ENCODE results near the gene ZNF490. TPM values are rescaled to one million over a fixed set of nuclear protein-coding genes. Genes with fewer than 3 reads are reported as not detected.
A peak's percentile ranks its signal among the peaks of the same experiment; 100 is the strongest.

Gene ZNF490
- total and polyA plus RNA-seq, 2 of the 4 experiments (the other 2 are of a cell fraction) = 1.7 to 9.0 TPM

DNA sequence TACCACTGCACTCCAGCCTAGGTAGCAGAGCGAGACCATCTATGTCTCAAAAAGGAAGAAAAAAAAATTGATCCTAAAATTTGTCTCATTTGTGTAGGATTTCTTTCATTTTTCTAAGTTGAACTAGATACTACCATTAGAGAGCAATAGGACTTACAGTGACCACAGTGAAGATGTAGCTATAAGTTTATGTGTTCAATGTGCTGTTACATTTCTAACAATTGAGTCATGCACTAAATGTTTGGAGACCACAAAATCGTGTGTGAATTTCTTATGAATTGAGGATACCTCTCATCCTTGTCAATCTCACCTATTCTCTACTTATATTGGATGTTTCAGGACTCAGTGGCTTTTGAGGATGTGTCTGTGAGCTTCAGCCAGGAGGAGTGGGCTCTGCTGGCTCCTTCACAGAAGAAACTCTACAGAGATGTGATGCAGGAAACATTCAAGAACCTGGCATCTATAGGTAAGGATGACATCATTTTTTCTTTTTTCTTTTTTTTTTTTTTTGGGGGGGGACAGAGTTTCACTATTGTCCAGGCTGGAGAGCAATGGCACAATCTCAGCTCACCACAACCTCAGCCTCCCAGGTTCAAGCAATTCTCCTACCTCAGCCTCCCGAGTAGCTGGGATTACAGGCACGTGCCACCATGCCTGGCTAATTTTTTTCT is 12.9 kb upstream of the ZNF490 start:
- Histone ChIP-seq H2AK5ac (ENCODE audit: low read depth, low read length) (no peak overlapping the region), H3K56ac (ENCODE audit: extremely low read depth, insufficient read depth, low read length) (no peak overlapping the region), H3K9ac (ENCODE audit: low read depth, low read length) (no peak overlapping the region), H3K27me3 (ENCODE audit: control insufficient read depth, insufficient read depth, low read length) (no peaks in the 10 kb centered on the region), H3K4me1 (ENCODE audit: control insufficient read depth, insufficient read depth, low read length) (no peaks in the 10 kb centered on the region; the same call in 1 of the 2 replicates), H3K4ac (ENCODE audit: low read depth, low read length) (no peak overlapping the region), H2BK5ac (ENCODE audit: low read depth, low read length, poor library complexity, severe bottlenecking) (no peak overlapping the region), H4K20me1 (ENCODE audit: insufficient read depth, low read length) (peaks cover 20% of the 10 kb centered on the region), H3K27ac (ENCODE audit: insufficient read depth, low read length) (no peak overlapping the region), H3K4me3 (ENCODE audit: insufficient read depth, low read depth, low read length) (no peak overlapping the region), H4K8ac (ENCODE audit: low read depth in 2 of 2, low read length in 2 of 2) (no peak overlapping the region), H3K18ac (ENCODE audit: low read depth, low read length) (no peak overlapping the region), H3K4me2 (ENCODE audit: low read depth, low read length) (no peak overlapping the region), H2BK120ac (ENCODE audit: low read depth, low read length) (no peak overlapping the region), H4K91ac (ENCODE audit: insufficient read depth, low read depth, low read length) (no peak overlapping the region), H3K23ac (ENCODE audit: low read depth, low read length) (no peak overlapping the region), H3K9me1 (ENCODE audit: insufficient read depth, low read length) (no peaks in the 10 kb centered on the region), H3K36me3 (ENCODE audit: control insufficient read depth, insufficient read depth, low read length) (peaks cover 49% of the 10 kb centered on the region), H3K14ac (replicated peaks; ENCODE audit: low read depth, low read length) (no peak overlapping the region), H3K79me1 (ENCODE audit: low read depth in 1 of 2, low read length in 2 of 2) (peaks cover 6 to 15% of the 10 kb centered on the region in 2 experiments), H2AK9ac (replicated peaks; ENCODE audit: low read depth, low read length, poor library complexity) (no peak overlapping the region), H3K9me3 (ENCODE audit: control insufficient read depth, insufficient read depth, low read length) (peaks cover 41% of the 10 kb centered on the region), H2AFZ (replicated peaks; ENCODE audit: low read length, poor library complexity) (no peak overlapping the region), H2BK15ac (ENCODE audit: low read depth, low read length) (no peak overlapping the region), H2BK20ac (ENCODE audit: low read depth, low read length) (no peak overlapping the region), H4K5ac (ENCODE audit: low read depth, low read length) (no peak overlapping the region)
- in situ Hi-C loops (cut with MboI; ENCODE audit: low sequenced_read_pairs) (no loop called here), dilution Hi-C loops (cut with HindIII; ENCODE audit: low sequenced_read_pairs, unreplicated experiment) (no loop called here), intact Hi-C loops (cut with micrococcal nuclease) (no loop called here)
- CTCF ChIA-PET = no interaction called here
- DNase-seq = peak; percentile 47
- BruUV-seq (replicated peaks) = no TSS peak
- no peak for TF ChIP-seq NFE2L2 (IDR thresholded peaks at IDR 0.05; ENCODE audit: low read depth, low read length)
- no peak for TF ChIP-seq POLR2A (IDR thresholded peaks at IDR 0.05; ENCODE audit: low read depth, low read length)
- no peak for TF ChIP-seq USF2 (IDR thresholded peaks at IDR 0.05; ENCODE audit: low read depth, low read length)
- no peak for TF ChIP-seq MAZ (IDR thresholded peaks at IDR 0.05; ENCODE audit: borderline replicate concordance, low read depth, low read length)
- no peak for TF ChIP-seq CTCF (conservative IDR thresholded peaks at IDR 0.05; ENCODE audit: low read depth, low read length)
- TF ChIP-seq RCOR1 (IDR thresholded peaks at IDR 0.05; ENCODE audit: insufficient replicate concordance, low read length) = no peak
- POLR2A ChIA-PET (ENCODE audit: unreplicated experiment) = no interaction called here
- WGBS, 2 experiments (ENCODE audit: extremely low coverage in 2 of 2, insufficient read length in 1 of 2) = no CpG with 5 or more reads among the region's 4 CpGs
- peak; percentile 35; the same call in 1 of the 2 replicates for ATAC-seq (ENCODE audit: low read depth)
